GM18520 (cell line): ENCODE measurements around the gene EPS8L3.
"Not testable (repeated sequence)": the region's sequence is repeated elsewhere in the genome, so short reads cannot be mapped to it uniquely, and the experiment has no call there.

ENCODE experiments used
- ATAC-seq: cut with Tn5 transposase; IDR thresholded peaks from one replicate; pipeline ENCODE4 v1.9.1; 2021; ENCODE audit not compliant: unreplicated experiment

Gene EPS8L3

DNA sequence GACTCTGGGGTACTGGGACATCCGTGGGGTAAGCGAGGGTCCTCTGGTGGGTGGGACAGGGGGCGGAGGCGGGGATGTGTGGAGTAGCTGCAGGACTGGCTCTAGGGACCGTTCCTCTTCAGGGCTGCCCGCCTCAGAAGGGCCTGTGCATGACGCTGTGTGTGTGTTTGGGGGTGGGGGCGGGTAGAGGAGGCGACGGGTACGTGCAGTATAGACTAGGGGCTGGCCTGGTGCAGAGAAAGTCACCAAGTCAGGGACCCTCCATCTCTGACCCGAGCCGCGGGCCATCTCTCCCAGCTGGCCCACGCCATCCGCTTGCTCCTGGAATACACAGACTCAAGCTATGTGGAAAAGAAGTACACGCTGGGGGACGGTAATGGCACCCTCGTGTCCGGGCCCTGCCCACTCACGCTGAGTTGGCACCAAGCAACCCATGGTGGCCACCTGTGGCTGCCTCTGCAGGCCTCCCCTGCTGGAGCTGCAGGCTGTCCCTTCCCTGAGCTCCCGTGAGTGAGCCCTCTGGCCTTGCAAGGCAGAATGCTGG is 51.3 kb downstream of the EPS8L3 start:
- ATAC-seq = no peak

DNA sequence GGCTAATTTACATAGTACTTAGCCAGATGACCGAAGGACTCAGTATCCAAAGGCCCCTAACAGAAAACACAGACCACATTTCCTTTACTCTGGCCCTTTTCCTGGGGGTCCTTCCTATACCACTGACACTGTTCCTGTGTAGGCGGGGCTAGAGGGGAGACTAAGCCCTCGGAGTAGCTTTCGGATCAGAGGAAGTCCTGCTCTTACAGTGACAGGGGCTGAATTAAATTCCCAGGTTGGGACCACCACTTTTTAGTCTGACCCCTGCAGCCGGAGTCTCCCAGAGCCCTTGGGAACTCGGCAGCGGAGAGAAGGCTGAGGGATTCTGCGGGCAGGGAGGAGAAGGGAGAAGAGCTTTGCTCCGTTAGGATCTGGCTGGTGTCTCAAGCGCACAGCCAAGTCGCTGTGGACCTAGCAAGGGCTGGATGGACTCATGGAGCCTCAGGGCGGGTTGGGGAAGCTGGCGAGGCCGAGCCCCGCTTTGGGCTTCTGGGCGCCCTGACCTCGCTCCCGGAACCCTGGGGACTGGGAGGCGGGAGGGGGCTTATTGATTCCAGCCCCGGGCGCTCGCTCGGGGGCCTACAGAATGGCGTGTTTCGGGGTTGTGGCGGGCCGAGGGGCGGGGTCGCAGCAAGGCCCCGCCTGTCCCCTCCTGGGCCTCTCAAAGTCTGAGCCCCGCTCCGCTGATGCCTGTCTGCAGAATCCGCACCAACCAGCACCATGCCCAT is 52.0 kb downstream of the EPS8L3 start, which contains the start of gene GSTM5:
TSS of gene GSTM5 (plus strand) at position 659 of the 728 bp plus-strand sequence. CDS start at position 721, 62 bp downstream.
- not testable (repeated sequence) for ATAC-seq

DNA sequence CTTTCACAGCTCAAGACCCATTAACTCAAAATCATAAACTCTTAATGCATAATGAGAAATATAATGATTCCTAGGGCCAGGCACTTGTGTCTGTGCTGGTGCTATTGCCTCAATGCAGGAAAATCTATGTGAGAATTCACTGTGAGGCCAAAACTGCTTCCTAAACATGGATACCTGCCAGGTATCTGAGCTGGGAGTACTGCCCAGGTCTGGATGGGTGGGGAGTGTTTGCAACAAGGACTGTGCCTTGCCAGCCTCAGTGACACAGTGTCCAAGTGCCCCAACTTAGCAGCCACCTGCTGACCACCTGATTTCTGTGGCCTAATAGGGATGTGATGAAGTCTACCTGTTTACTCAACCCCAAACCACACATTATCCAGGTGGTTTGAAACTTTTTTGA is 53.9 kb downstream of the EPS8L3 start:
- ATAC-seq = not testable (repeated sequence)

DNA sequence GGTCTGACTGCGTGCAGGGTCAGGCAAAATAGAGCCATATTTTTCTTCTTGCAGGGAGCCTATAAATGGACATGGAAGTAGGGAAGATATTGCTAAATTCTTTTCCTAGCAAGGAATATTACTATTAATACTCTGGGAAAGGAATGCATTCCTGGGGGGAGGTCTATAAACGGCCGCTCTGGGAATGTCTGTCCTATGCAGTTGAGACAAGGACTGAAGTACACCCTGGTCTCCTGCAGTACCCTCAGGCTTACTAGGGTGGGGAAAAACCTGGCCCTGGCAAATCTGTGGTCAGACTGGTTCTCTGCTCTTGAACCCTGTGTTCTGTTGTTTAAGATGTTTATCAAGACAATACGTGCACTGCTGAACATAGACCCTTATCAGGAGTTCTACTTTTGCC is 54.8 kb downstream of the EPS8L3 start:
- not testable (repeated sequence) for ATAC-seq

DNA sequence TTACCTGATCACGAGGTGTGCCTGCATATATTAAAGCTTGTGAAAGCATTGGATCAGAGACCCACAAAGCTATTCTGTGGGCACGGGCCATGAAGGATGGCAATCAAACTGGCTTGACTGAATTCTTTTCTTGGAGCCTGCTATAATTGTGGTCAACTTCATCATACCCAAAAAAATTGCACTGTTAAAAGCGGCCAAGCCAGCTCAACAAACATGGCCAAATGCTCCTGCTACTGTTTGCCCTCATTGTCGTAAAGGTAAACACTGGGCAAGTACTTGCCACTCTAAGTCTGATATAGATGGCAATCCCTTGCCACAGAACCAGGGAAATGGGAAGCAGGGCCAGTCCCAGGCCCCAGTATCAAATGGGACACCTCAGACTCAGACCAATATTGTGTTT is 58.3 kb downstream of the EPS8L3 start:
- ATAC-seq = no peak

DNA sequence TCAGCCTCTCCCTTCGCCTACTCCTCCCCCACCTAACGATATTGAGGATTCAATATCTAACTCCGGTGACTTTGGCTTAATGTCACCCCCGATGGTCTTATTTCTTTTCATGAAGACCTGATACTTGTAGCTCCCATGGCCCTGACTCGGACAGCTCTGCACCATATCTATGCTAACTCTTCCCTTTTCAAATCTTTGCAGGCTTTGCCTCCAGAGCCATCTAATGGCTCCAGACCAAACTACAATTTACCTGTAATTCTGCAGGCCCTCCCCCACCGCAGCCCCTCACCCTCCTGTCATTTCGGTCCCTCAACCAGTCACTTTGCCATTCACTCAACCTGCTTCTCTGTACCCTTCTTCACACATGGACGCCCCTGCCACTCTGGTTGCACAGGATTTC is 59.5 kb downstream of the EPS8L3 start:
- no peak for ATAC-seq

DNA sequence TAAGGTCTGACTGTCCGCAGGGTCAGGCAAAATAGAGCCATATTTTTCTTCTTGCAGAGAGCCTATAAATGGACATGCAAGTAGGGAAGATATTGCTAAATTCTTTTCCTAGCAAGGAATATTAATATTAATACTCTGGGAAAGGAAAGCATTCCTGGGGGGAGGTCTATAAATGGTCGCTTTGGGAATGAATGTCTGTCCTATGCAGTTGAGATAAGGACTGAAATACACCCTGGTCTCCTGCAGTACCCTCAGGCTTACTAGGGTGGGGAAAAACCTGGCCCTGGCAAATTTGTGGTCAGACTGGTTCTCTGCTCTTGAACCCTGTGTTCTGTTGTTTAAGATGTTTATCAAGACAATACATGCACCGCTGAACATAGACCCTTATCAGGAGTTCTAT is 60.8 kb downstream of the EPS8L3 start:
- not testable (repeated sequence) for ATAC-seq
